Omental fat pad (tissue), 4 donors: ENCODE data around the gene ACBD6. TPM values are rescaled to one million over a fixed set of nuclear protein-coding genes. Genes with fewer than 3 reads are reported as not detected.

Source experiments
- ATAC-seq: fragments of 150-250 bp; one replicate; pipeline ENCODE4 v1.9.1; 2016; ENCODE audit warnings: mild to moderate bottlenecking, moderate library complexity; ENCODE audit not compliant: low FRiP score
- DNase-seq: peaks from one replicate; pipeline ENCODE4 v3.0.0-alpha.2; 2019; ENCODE audit warnings: low spot score
- CTCF ChIP-seq, 3 donors: fragments of 450-650 bp; IDR thresholded peaks; one replicate each; pipeline ENCODE4 v1.5.1; 2016 to 2017; ENCODE audit warnings: antibody characterized with exemption in 3 of 3, mild to moderate bottlenecking in 3 of 3, moderate library complexity in 2 of 3
- total RNA-seq, 4 donors: library from RNA; depleted of rRNA; stranded (reverse); fragments of >200 nt; gene quantifications; one replicate each; pipeline ENCODE4 v1.1.0, GENCODE V29; 2016

ACBD6 gene
- total RNA-seq, 4 donors from 2014 or later, result 30.0 to 46.2 (median 38.9) TPM

DNA sequence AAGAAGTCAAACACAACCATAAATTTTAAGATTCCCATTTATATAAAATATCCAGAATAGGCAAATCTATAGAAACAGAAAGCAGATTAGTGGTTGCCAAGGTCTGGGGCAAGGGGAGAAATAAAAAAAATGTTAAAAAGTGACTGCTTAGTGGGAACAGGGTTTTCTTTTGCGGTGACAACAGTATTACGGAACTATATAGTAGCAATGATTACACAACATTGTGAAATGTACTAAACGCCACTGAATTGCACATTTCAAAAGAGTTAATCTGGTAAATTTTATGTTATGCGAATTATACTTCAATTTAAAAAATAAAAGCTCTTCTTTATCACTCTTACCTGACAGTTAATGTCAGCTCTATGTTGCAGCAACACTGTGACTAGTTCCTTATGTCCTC lies 105.2 kb downstream of the ACBD6 start:
- no peak for DNase-seq
- no peak for TF ChIP-seq CTCF (IDR thresholded peaks at IDR 0.05)
- ATAC-seq, result no peak

DNA sequence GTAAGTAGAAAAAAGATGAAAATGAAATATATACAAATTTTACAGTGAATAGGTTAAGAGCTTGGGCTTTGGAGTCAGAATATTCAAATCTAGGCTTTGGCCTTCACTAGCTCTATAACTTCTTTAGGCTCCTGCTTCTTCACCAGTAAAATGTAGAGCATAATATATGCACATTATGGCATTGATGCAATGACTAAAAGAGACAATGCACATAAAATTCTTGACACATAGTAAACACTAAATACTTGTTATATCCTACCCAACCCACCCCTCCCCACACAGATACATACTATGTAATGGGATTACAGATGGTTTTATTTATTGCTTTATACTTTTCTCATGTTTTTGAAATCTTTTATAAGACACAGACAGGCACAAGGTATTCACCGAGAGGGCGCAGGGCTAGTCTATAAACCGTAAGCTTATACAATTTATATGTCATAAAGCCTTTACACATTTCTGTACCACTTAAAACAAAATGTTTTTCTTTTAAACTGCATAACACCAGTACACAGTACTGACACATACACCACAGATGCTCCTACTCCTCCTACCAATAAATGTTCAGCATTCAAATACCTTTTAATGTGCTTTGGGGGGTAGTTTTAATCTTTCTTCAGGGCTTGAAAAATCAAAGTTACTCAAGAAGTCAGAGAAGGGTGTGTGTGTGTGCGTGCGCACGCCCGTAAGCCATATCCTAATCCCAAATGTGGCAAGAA lies 109.8 kb downstream of the ACBD6 start:
- ATAC-seq (no peak), DNase-seq (no peak)
- no peak for TF ChIP-seq CTCF (IDR thresholded peaks at IDR 0.05)

DNA sequence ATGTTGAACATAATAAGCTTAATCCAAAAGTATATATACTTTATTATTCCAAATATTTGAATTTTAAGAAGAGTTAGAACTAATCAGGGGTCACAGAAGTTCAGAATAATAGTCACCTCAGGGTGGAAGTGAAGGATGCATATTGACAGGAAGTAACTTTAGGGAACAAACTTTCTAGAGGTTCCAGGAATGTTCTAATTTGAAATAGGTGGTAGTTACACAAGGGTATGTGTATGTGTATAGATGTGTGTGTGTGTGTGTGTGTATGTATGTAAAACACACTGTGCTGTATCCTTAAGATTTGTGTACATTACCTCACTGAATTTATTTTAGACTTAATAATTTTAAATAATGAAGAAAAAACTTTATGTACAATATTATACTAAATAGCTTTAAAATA lies 110.4 kb downstream of the ACBD6 start:
- DNase-seq (no peak), ATAC-seq (no peak)
- no peak for TF ChIP-seq CTCF (IDR thresholded peaks at IDR 0.05)

- no peak for TF ChIP-seq CTCF (IDR thresholded peaks at IDR 0.05)
- DNase-seq, result no peak
- ATAC-seq, result no peak
Measured at GRCh38 chr1:180387413-180387812, 115.0 kb downstream of the ACBD6 start.

DNA sequence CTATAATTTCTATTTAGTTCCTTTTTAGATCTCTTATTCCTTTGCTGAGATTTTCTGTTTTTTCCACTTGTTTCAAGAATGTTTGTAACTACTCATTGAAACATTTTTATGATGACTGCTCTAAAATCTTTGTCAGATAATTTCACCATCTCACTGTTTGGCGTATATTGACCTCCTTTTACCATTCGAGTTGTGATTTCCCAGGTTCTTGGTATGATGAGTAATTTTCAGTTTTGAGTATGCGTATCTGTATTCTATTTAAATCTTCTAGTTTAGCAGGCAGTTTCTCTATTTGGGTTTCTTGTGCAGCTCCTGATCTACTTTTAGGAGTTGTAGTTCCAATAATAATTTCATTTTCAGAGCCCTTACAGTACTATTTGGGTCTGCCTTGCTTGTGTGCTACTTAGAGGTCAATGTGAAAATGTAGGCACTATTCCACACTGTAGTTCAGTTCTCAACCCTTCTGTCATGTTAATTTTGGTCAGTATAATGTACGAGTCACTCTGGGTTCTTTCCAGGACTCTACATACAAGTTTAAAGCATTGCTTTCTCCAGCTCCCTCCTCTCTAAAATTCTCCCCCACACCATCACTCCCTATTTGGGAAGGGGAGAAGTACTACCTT lies 115.5 kb downstream of the ACBD6 start:
- ATAC-seq, result no peak
- DNase-seq, result no peak
- TF ChIP-seq CTCF (IDR thresholded peaks at IDR 0.05), result no peak

- TF ChIP-seq CTCF (IDR thresholded peaks at IDR 0.05), result no peak
- no peak for ATAC-seq
- DNase-seq, result no peak
Measured at GRCh38 chr1:180385144-180385543, 117.2 kb downstream of the ACBD6 start.
